B cell (primary cell): ENCODE data around the gene EFHB.

Source experiments
- CTCF ChIP-seq: fragments of 200-600 bp; IDR thresholded peaks from one replicate; pipeline ENCODE4 v1.8.0; 2022; ENCODE audit warnings: antibody characterized with exemption, mild to moderate bottlenecking
- EZH2 ChIP-seq: IDR thresholded peaks from 2 replicates; pipeline ENCODE4 v1.6.1; 2012; ENCODE audit warnings: borderline replicate concordance, low read depth, mild to moderate bottlenecking, moderate library complexity, low read length; ENCODE audit not compliant: insufficient read depth, poor library complexity, severe bottlenecking

- no peak for TF ChIP-seq CTCF
- no peak for TF ChIP-seq EZH2
Measured at GRCh38 chr3:19901337-19901736, 32.7 kb downstream of the EFHB start.
